HUES48 (cell line): ENCODE data around the gene CCM2.
"Not testable (repeated sequence)": the region's sequence is repeated elsewhere in the genome, so short reads cannot be mapped to it uniquely, and the experiment has no call there.

Experiments used
- H3K27ac ChIP-seq: one replicate; pipeline ENCODE4 v1.7.0; 2013; ENCODE audit warnings: low read depth, low read length, inconsistent platforms
- H3K27me3 ChIP-seq: 2 replicates; pipeline ENCODE4 v1.6.1; 2013; ENCODE audit warnings: mild to moderate bottlenecking, low read length; ENCODE audit not compliant: control insufficient read depth, insufficient read depth
- H3K36me3 ChIP-seq: 2 replicates; pipeline ENCODE4 v1.6.1; 2013; ENCODE audit warnings: low read length; ENCODE audit not compliant: control insufficient read depth, insufficient read depth
- H3K4me1 ChIP-seq: 2 replicates; pipeline ENCODE4 v1.6.1; 2013; ENCODE audit warnings: mild to moderate bottlenecking, low read length; ENCODE audit not compliant: control insufficient read depth, insufficient read depth
- H3K4me3 ChIP-seq: 2 replicates; pipeline ENCODE4 v1.5.1; 2013; ENCODE audit warnings: mild to moderate bottlenecking, low read depth, low read length
- H3K9ac ChIP-seq: 2 replicates; pipeline ENCODE4 v1.6.1; 2013; ENCODE audit warnings: mild to moderate bottlenecking, low read depth, low read length, moderate library complexity
- H3K9me3 ChIP-seq: 2 replicates; pipeline ENCODE4 v1.6.1; 2013; ENCODE audit warnings: low read length; ENCODE audit not compliant: control insufficient read depth, insufficient read depth

CCM2 gene

GRCh38 chr7:45111298-45112223 lies 111.6 kb downstream of the CCM2 start, which contains the start of gene TBRG4:
TBRG4 (minus strand) TSS chr7:45111697; CDS start chr7:45109237, 2,460 bp downstream.
- H3K9ac ChIP-seq = peak within 1 kb of the TSS; percentile 98
- H3K36me3 ChIP-seq = peaks cover 29% of the 10 kb centered on the region
- peak within 1 kb of the TSS; percentile 86 for H3K4me3 ChIP-seq
- H3K27ac ChIP-seq = peak within 1 kb of the TSS; percentile 98
- no peaks in the 10 kb centered on the region for H3K27me3 ChIP-seq
- H3K9me3 ChIP-seq = no peaks in the 10 kb centered on the region
- no peaks in the 10 kb centered on the region for H3K4me1 ChIP-seq

GRCh38 chr7:45112648-45113047 lies 112.6 kb downstream of the CCM2 start:
- Histone ChIP-seq H3K9ac (no peak overlapping the region), H3K36me3 (peaks cover 18% of the 10 kb centered on the region), H3K4me1 (no peaks in the 10 kb centered on the region), H3K4me3 (peak overlapping the region; percentile 86), H3K9me3 (no peaks in the 10 kb centered on the region), H3K27ac (peak overlapping the region; percentile 98), H3K27me3 (no peaks in the 10 kb centered on the region)

GRCh38 chr7:45114257-45114656 lies 114.3 kb downstream of the CCM2 start:
- H3K27ac ChIP-seq, H3K27me3 ChIP-seq, H3K36me3 ChIP-seq, H3K4me1 ChIP-seq, H3K9ac ChIP-seq, H3K9me3 ChIP-seq, H3K4me3 ChIP-seq: not testable (repeated sequence)

GRCh38 chr7:45114926-45115325 lies 114.9 kb downstream of the CCM2 start:
- Histone ChIP-seq H3K36me3 (no peaks in the 10 kb centered on the region), H3K9ac (no peak overlapping the region), H3K27ac (no peak overlapping the region), H3K4me1 (no peaks in the 10 kb centered on the region), H3K9me3 (no peaks in the 10 kb centered on the region), H3K27me3 (no peaks in the 10 kb centered on the region), H3K4me3 (no peak overlapping the region)

GRCh38 chr7:45116048-45116447 lies 116.0 kb downstream of the CCM2 start:
- H3K9ac ChIP-seq = no peak overlapping the region
- H3K27ac ChIP-seq = no peak overlapping the region
- no peaks in the 10 kb centered on the region for H3K36me3 ChIP-seq
- H3K4me1 ChIP-seq = no peaks in the 10 kb centered on the region
- H3K4me3 ChIP-seq = no peak overlapping the region
- H3K27me3 ChIP-seq = no peaks in the 10 kb centered on the region
- no peaks in the 10 kb centered on the region for H3K9me3 ChIP-seq

GRCh38 chr7:45117582-45117981 lies 117.6 kb downstream of the CCM2 start:
- Histone ChIP-seq H3K36me3 (no peaks in the 10 kb centered on the region), H3K4me1 (no peaks in the 10 kb centered on the region), H3K9me3 (no peaks in the 10 kb centered on the region), H3K9ac (no peak overlapping the region), H3K4me3 (no peak overlapping the region), H3K27ac (no peak overlapping the region), H3K27me3 (no peaks in the 10 kb centered on the region)

- no peaks in the 10 kb centered on the region for H3K9me3 ChIP-seq
- H3K9ac ChIP-seq = no peak overlapping the region
- H3K4me1 ChIP-seq = peaks cover 3% of the 10 kb centered on the region; the same call in 1 of the 2 replicates
- no peak overlapping the region for H3K4me3 ChIP-seq
- H3K27me3 ChIP-seq = no peaks in the 10 kb centered on the region
- no peak overlapping the region for H3K27ac ChIP-seq
- H3K36me3 ChIP-seq = no peaks in the 10 kb centered on the region
Observed at GRCh38 chr7:45118292-45118691, 118.3 kb downstream of the CCM2 start.

- Histone ChIP-seq H3K9ac (no peak overlapping the region), H3K9me3 (no peaks in the 10 kb centered on the region), H3K36me3 (no peaks in the 10 kb centered on the region), H3K4me1 (peaks cover 9% of the 10 kb centered on the region; the same call in 1 of the 2 replicates), H3K4me3 (no peak overlapping the region), H3K27me3 (no peaks in the 10 kb centered on the region), H3K27ac (no peak overlapping the region)
Observed at GRCh38 chr7:45118889-45119331, 118.9 kb downstream of the CCM2 start.

- Histone ChIP-seq H3K27me3 (no peaks in the 10 kb centered on the region), H3K4me3 (no peak overlapping the region), H3K36me3 (no peaks in the 10 kb centered on the region), H3K27ac (no peak overlapping the region), H3K9me3 (no peaks in the 10 kb centered on the region), H3K4me1 (peaks cover 14% of the 10 kb centered on the region), H3K9ac (no peak overlapping the region)
Observed at GRCh38 chr7:45119550-45119949, 119.5 kb downstream of the CCM2 start.

- H3K36me3 ChIP-seq = no peaks in the 10 kb centered on the region
- H3K27me3 ChIP-seq = no peaks in the 10 kb centered on the region
- H3K9me3 ChIP-seq = no peaks in the 10 kb centered on the region
- H3K27ac ChIP-seq = no peak overlapping the region
- no peak overlapping the region for H3K9ac ChIP-seq
- peaks cover 14% of the 10 kb centered on the region for H3K4me1 ChIP-seq
- H3K4me3 ChIP-seq = no peak overlapping the region
Observed at GRCh38 chr7:45122975-45123860, 123.2 kb downstream of the CCM2 start.
